Gastrocnemius medialis (tissue), 4 donors: ENCODE data around the gene OSM. TPM values are rescaled to one million over a fixed set of nuclear protein-coding genes. Genes with fewer than 3 reads are reported as not detected.

Source experiments
- ATAC-seq, 2 donors: fragments of 150-250 bp; one replicate each; pipeline ENCODE4 v1.9.1; 2016
- DNase-seq, 2 donors: peaks; one replicate each; pipeline ENCODE4 v3.0.0-alpha.2; 2019
- H3K27ac ChIP-seq, 4 donors: fragments of 200-600 bp; sonication (generic); 1 replicate in 1 of 4; 2 replicates in 3 of 4; pipeline ENCODE4 v1.5.1; 2016 to 2018; ENCODE audit warnings: mild to moderate bottlenecking in 2 of 4, moderate library complexity in 1 of 4
- H3K27me3 ChIP-seq, 3 donors: fragments of 200-600 bp; sonication (generic) in 2 of 3; 1 replicate in 1 of 3; 2 replicates in 2 of 3; pipeline versions ENCODE4 v1.5.1 to v1.6.0; 2016 to 2019; ENCODE audit warnings: mild to moderate bottlenecking in 1 of 3, moderate library complexity in 1 of 3
- H3K36me3 ChIP-seq, 2 donors: fragments of 200-600 bp; sonication (generic) in 1 of 2; one replicate each; pipeline ENCODE4 v1.5.1; 2017 to 2018
- H3K4me1 ChIP-seq, 2 donors: fragments of 200-600 bp; sonication (generic) in 1 of 2; one replicate each; pipeline ENCODE4 v1.5.1; 2016 to 2017; ENCODE audit warnings: mild to moderate bottlenecking in 2 of 2
- H3K4me3 ChIP-seq, 4 donors: fragments of 200-600 bp; sonication (generic) in 3 of 4; 1 replicate in 1 of 4; 2 replicates in 3 of 4; pipeline ENCODE4 v1.5.1; 2016 to 2019; ENCODE audit warnings: mild to moderate bottlenecking in 2 of 4
- H3K9me3 ChIP-seq, 3 donors: fragments of 200-600 bp; sonication (generic) in 2 of 3; 1 replicate in 1 of 3; 2 replicates in 2 of 3; pipeline ENCODE4 v1.5.1; 2016 to 2019
- CTCF ChIP-seq, 5 experiments: fragments of 450-650 bp in 3 of 5; fragments of 200-600 bp in 2 of 5; sonication (generic) in 2 of 5; IDR thresholded peaks in 4 of 5; conservative IDR thresholded peaks in 1 of 5; 1 replicate in 4 of 5; 2 replicates in 1 of 5; pipeline ENCODE4 v1.5.1; 2016 to 2019; ENCODE audit warnings: antibody characterized with exemption in 5 of 5, mild to moderate bottlenecking in 3 of 5, moderate library complexity in 3 of 5
- POLR2A ChIP-seq, 2 donors: fragments of 450-650 bp; IDR thresholded peaks; one replicate each; pipeline ENCODE4 v1.6.1; 2017; ENCODE audit warnings: antibody characterized with exemption in 2 of 2, mild to moderate bottlenecking in 2 of 2, moderate library complexity in 2 of 2
- in situ Hi-C, 4 donors: fragments of 200-750 bp; cut with MboI; loops; one replicate each; pipeline versions ENCODE4 v1.15.0 to v1.8.0; 2017; ENCODE audit warnings: low sequenced_read_pairs in 4 of 4
- intact Hi-C: fragments of 100-400 bp; cut with DNase I; formaldehyde crosslinking; loops from one replicate; pipeline ENCODE4 v1.15.1; 2023; ENCODE audit warnings: low total_unique reads
- total RNA-seq, 4 donors: library from RNA; depleted of rRNA; stranded (reverse); fragments of >200 nt; gene quantifications; one replicate each; pipeline versions ENCODE4 v1.1.0 to v1.2.3, GENCODE V29; 2016

Gene OSM
- total RNA-seq, 4 donors from 2014 or later = 0.53 TPM; not detected in 3

DNA sequence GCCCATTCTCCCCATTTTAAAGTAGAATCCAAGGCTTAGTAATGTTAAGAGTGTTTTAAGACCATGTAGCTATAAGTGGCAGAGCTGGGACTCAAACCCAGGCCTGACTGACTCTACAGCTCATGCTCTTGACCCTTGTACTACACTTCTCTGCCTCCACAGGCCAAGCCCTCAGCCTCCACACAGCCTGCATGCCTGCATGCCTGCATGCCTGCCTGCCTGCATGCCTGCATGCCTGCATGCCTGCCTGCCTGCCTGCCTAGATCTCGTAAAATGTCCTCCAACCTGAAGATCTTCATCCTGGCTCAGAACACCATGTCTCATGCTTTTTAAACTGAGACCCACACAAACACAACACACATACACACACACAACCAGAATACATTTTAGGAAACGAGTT is 41.4 kb upstream of the OSM start:
- H3K9me3 ChIP-seq = no peaks in the 10 kb centered on the region
- in situ Hi-C loops = no loop called here
- H3K36me3 ChIP-seq = no peaks in the 10 kb centered on the region
- TF ChIP-seq POLR2A (IDR thresholded peaks at IDR 0.05) (no peak), CTCF (IDR thresholded peaks at IDR 0.05 in 4 of 5, conservative IDR thresholded peaks at IDR 0.05 in 1 of 5) (no peak)
- H3K4me1 ChIP-seq = peaks cover 71 to 86% of the 10 kb centered on the region in 2 donors
- peak overlapping the region in 1 of 4 donors; percentile 86 for H3K27ac ChIP-seq
- no peak for DNase-seq
- H3K4me3 ChIP-seq = no peak overlapping the region
- H3K27me3 ChIP-seq = no peaks in the 10 kb centered on the region
- ATAC-seq = no peak
- intact Hi-C loops = no loop called here

DNA sequence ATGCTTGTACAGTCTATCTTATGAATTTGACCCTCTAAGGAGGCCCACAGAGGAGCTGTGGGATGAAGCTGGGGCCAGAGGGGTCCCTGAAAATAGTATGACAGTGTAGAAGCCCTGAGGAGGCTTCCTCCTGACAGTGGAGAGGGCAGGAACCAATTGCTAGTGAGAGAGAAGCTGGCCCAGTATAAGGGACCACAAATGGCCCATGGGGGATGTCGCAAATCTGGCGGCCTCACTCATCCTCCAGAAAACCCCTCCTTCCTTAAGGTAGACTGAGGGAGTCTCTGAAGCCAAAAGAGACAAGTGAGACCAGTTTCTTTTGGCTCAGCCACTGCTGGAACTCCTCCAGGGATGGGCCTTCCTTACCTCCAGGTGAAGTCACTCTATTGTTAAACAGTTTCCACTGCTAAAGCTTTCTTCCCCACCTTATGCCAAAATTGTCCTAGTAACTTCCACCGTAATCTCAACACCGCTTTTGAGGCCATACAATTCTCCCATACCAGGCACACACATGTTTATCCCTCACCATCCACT is 40.5 kb upstream of the OSM start:
- in situ Hi-C loops (no loop called here), intact Hi-C loops (no loop called here)
- Histone ChIP-seq H3K4me3 (no peak overlapping the region), H3K4me1 (peaks cover 67 to 86% of the 10 kb centered on the region in 2 donors), H3K9me3 (no peaks in the 10 kb centered on the region), H3K27ac (peak overlapping the region; percentile 67 to 86 (median 70)), H3K36me3 (no peaks in the 10 kb centered on the region), H3K27me3 (no peaks in the 10 kb centered on the region)
- ATAC-seq (no peak), DNase-seq (no peak)
- TF ChIP-seq POLR2A (IDR thresholded peaks at IDR 0.05) (no peak), CTCF (IDR thresholded peaks at IDR 0.05 in 4 of 5, conservative IDR thresholded peaks at IDR 0.05 in 1 of 5) (no peak)

DNA sequence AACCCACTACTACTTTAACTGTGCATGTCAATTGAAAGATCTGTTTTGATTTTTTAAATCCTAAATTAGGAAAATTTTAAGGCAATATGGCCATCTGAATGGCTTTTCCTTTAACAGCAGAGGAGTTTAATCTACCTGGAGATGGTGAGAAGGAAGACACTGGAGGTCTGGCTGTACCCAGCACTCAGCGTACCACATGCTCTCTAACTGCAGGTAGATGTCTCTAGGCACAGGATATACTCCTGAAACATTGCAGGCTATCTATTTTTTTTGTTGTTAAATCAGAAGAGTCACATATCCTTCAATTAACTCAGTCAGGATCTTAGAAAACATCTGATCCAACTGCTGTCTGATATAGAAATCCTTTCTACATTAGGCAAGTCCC is 40.0 kb upstream of the OSM start:
- H3K27me3 ChIP-seq = no peaks in the 10 kb centered on the region
- DNase-seq (no peak), ATAC-seq (no peak)
- in situ Hi-C loops (no loop called here), intact Hi-C loops (no loop called here)
- no peak for TF ChIP-seq CTCF (IDR thresholded peaks at IDR 0.05 in 4 of 5, conservative IDR thresholded peaks at IDR 0.05 in 1 of 5)
- H3K27ac ChIP-seq = peak overlapping the region; percentile 67 to 86 (median 70)
- H3K9me3 ChIP-seq = no peaks in the 10 kb centered on the region
- H3K4me1 ChIP-seq = peaks cover 66 to 86% of the 10 kb centered on the region in 2 donors
- H3K36me3 ChIP-seq = no peaks in the 10 kb centered on the region
- no peak overlapping the region for H3K4me3 ChIP-seq

GRCh38 chr22:30305906-30306626 is 39.4 kb upstream of the OSM start:
- no peak overlapping the region for H3K4me3 ChIP-seq
- no peaks in the 10 kb centered on the region for H3K36me3 ChIP-seq
- H3K4me1 ChIP-seq = peaks cover 67 to 86% of the 10 kb centered on the region in 2 donors
- H3K27ac ChIP-seq = peak overlapping the region; percentile 67 to 86 (median 70)
- DNase-seq (no peak), ATAC-seq (no peak)
- no peaks in the 10 kb centered on the region for H3K9me3 ChIP-seq
- TF ChIP-seq POLR2A (IDR thresholded peaks at IDR 0.05) = no peak
- intact Hi-C loops = loop anchor here (2.0 kb wide), 1 partner anchor 15 kb away; no protein-coding TSS in a partner anchor
- H3K27me3 ChIP-seq = no peaks in the 10 kb centered on the region
- in situ Hi-C loops = no loop called here

DNA sequence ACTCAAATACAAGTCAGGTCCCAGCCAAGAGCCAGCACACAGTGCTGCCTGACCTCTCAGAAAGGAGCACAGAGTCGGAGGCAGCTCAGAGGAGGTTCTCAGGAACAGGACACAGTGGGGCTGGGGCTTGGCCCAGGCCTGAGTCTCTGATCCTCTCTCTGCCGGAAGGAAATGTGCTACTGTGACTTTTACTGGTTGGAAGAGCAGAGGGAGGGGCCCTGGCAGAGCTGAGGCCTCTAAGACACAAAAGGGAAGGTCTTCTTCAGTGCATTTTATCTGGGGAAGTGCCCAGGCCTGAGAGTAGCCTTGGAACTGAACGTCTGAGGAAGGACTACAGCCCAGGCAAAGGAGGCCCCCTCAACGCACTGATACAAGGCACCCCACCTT is 38.9 kb upstream of the OSM start:
- no peak overlapping the region for H3K4me3 ChIP-seq
- H3K27ac ChIP-seq = peak overlapping the region; percentile 67 to 86 (median 70)
- ATAC-seq (peak; percentile 72 to 77), DNase-seq (peak; percentile 39 to 73)
- H3K4me1 ChIP-seq = peaks cover 61 to 87% of the 10 kb centered on the region in 2 donors
- TF ChIP-seq POLR2A (IDR thresholded peaks at IDR 0.05) (peak; percentile 17 to 49), CTCF (IDR thresholded peaks at IDR 0.05 in 4 of 5, conservative IDR thresholded peaks at IDR 0.05 in 1 of 5) (no peak)
- intact Hi-C loops = loop anchor here (2.0 kb wide), 1 partner anchor 15 kb away; no protein-coding TSS in a partner anchor
- in situ Hi-C loops = no loop called here
- no peaks in the 10 kb centered on the region for H3K9me3 ChIP-seq
- no peaks in the 10 kb centered on the region for H3K36me3 ChIP-seq
- no peaks in the 10 kb centered on the region for H3K27me3 ChIP-seq
